K562 (cell line): ENCODE results near the gene IPPK. TPM values are rescaled to one million over a fixed set of nuclear protein-coding genes. Genes with fewer than 3 reads are reported as not detected.

ENCODE experiments used
- ATAC-seq: fragments of 200-7000 bp; cut with Tn5 transposase; 3 replicates; pipeline ENCODE4 v1.9.1; 2020; ENCODE audit warnings: moderate library complexity
- BruUV-seq: library from RNA; stranded (reverse); fragments of 400-500 nt; replicated peaks from 2 replicates; lab custom pipeline; 2021; lab: Mats Ljungman, UMichigan
- CTCF ChIA-PET: fragments of 300-600 bp; formaldehyde crosslinking; extraction: SDS; loops from one replicate; lab custom pipeline; 2021; ENCODE audit warnings: low intra/inter-chr PET ratio; lab: Yijun Ruan, JAX
- POLR2A ChIA-PET: fragments of 300-600, 350-650 bp; sonication (Branson Sonifier 250); formaldehyde crosslinking; extraction: SDS; loops from one replicate; lab custom pipeline; 2021; ENCODE audit warnings: antibody characterized with exemption, inconsistent platforms; lab: Yijun Ruan, JAX
- DNase-seq, 4 experiments: peaks; one replicate each; pipeline versions ENCODE4 v3.0.0 to v3.0.0-alpha.2; 2011 to 2018; ENCODE audit warnings: low spot score in 3 of 4, mixed read lengths in 3 of 4; ENCODE audit errors: extremely low read depth in 1 of 4
- FAIRE-seq: peaks from 2 replicates; lab custom pipeline; 2011; peaks lifted over from hg19 to GRCh38; lab: Jason Lieb, UNC
- H2AFZ ChIP-seq: 2 replicates; pipeline ENCODE4 v1.6.0; 2011; ENCODE audit warnings: low read depth, low read length, control low read depth, inconsistent platforms
- H3K27ac ChIP-seq: fragments of 200-600 bp; 3 replicates; pipeline ENCODE4 v1.8.0; 2011; ENCODE audit warnings: low read depth, mild to moderate bottlenecking, control low read depth, inconsistent platforms, low read length, moderate library complexity, mixed read lengths; ENCODE audit errors: extremely low read depth
- H3K27me3 ChIP-seq, 2 experiments: fragments of 300-600 bp in 1 of 2; 2 replicates in 1 of 2; 3 replicates in 1 of 2; pipeline versions ENCODE4 v1.6.0 to v1.8.0; 2011; ENCODE audit warnings: inconsistent platforms in 2 of 2, low read length in 2 of 2, mild to moderate bottlenecking in 1 of 2, mixed read lengths in 1 of 2, moderate library complexity in 1 of 2; ENCODE audit not compliant: control insufficient read depth in 2 of 2, insufficient read depth in 2 of 2
- H3K36me3 ChIP-seq: fragments of 300-600 bp; 3 replicates; pipeline ENCODE4 v1.8.0; 2011; ENCODE audit warnings: mild to moderate bottlenecking, low read length, inconsistent platforms; ENCODE audit not compliant: control insufficient read depth, insufficient read depth
- H3K4me1 ChIP-seq, 2 experiments: fragments of 200-600 bp in 1 of 2; replicated peaks in 1 of 2; 2 replicates in 1 of 2; 3 replicates in 1 of 2; pipeline versions ENCODE4 v1.5.1 to v1.8.0; 2011; ENCODE audit warnings: inconsistent platforms in 2 of 2, low read length in 2 of 2, mild to moderate bottlenecking in 1 of 2, mixed read lengths in 1 of 2, moderate library complexity in 1 of 2; ENCODE audit not compliant: control insufficient read depth in 2 of 2, insufficient read depth in 2 of 2
- H3K4me2 ChIP-seq: 2 replicates; pipeline ENCODE4 v1.6.1; 2011; ENCODE audit warnings: low read length, control low read depth, inconsistent platforms, mixed read lengths; ENCODE audit not compliant: insufficient read depth
- H3K4me3 ChIP-seq: fragments of 200-600 bp; sonication (generic), shearing (Covaris generic); 2 replicates; pipeline ENCODE4 v1.5.1; 2016; ENCODE audit warnings: control low read depth, inconsistent platforms
- H3K79me2 ChIP-seq: fragments of 200-600 bp; 3 replicates; pipeline ENCODE4 v1.8.0; 2011; ENCODE audit warnings: low read length, inconsistent platforms; ENCODE audit not compliant: control insufficient read depth, insufficient read depth
- H3K9ac ChIP-seq, 2 experiments: 2 replicates each; pipeline versions ENCODE4 v1.6.0 to v1.6.1; 2011; ENCODE audit warnings: low read depth in 2 of 2, low read length in 2 of 2, control low read depth in 1 of 2, inconsistent platforms in 1 of 2, mild to moderate bottlenecking in 1 of 2, mixed read lengths in 1 of 2; ENCODE audit not compliant: insufficient read depth in 1 of 2
- H3K9me1 ChIP-seq: one replicate; pipeline ENCODE4 v1.6.0; 2011; ENCODE audit warnings: inconsistent platforms, mild to moderate bottlenecking, low read length, moderate library complexity; ENCODE audit not compliant: control insufficient read depth, insufficient read depth
- H3K9me3 ChIP-seq: replicated peaks from 2 replicates; pipeline ENCODE4 v1.5.1; 2011; ENCODE audit warnings: low read depth, low read length, inconsistent platforms; ENCODE audit not compliant: control insufficient read depth, insufficient read depth
- H4K20me1 ChIP-seq: replicated peaks from 2 replicates; pipeline ENCODE4 v1.6.1; 2011; ENCODE audit warnings: low read length, inconsistent platforms, mixed read lengths; ENCODE audit not compliant: control insufficient read depth, insufficient read depth
- ARID1B ChIP-seq: fragments of 450-650 bp; IDR thresholded peaks from 2 replicates; pipeline ENCODE4 v1.6.1; 2016; ENCODE audit warnings: antibody characterized with exemption, mild to moderate bottlenecking, inconsistent platforms
- EGR1 ChIP-seq: fragments of 450-650 bp; conservative IDR thresholded peaks from 2 replicates; pipeline ENCODE4 v1.6.1; 2017; ENCODE audit warnings: mild to moderate bottlenecking
- FOSL1 ChIP-seq: fragments of 200-800 bp; sonication (Bioruptor generic); conservative IDR thresholded peaks from 2 replicates; pipeline ENCODE4 v1.6.1; 2016; ENCODE audit warnings: missing genetic modification characterization, missing compliant biosample characterization
- HDAC2 ChIP-seq: fragments of 450-650 bp; IDR thresholded peaks from 2 replicates; pipeline ENCODE4 v1.6.1; 2016; ENCODE audit warnings: mild to moderate bottlenecking
- MGA ChIP-seq: fragments of 450-650 bp; IDR thresholded peaks from 2 replicates; pipeline ENCODE4 v1.6.1; 2016; ENCODE audit warnings: mild to moderate bottlenecking, moderate library complexity
- NFE2 ChIP-seq: IDR thresholded peaks from 2 replicates; pipeline ENCODE4 v1.6.1; 2014; ENCODE audit warnings: antibody characterized with exemption, low read depth
- NFIC ChIP-seq: fragments of 450-650 bp; IDR thresholded peaks from 2 replicates; pipeline ENCODE4 v1.6.1; 2017; ENCODE audit warnings: mild to moderate bottlenecking, inconsistent platforms
- POLR2A ChIP-seq: fragments of 450-650 bp; conservative IDR thresholded peaks from 2 replicates; pipeline ENCODE4 v1.6.1; 2016
- SPI1 ChIP-seq: IDR thresholded peaks from 2 replicates; pipeline ENCODE4 v1.6.1; 2011; ENCODE audit warnings: low read depth, low read length, control low read depth, borderline replicate concordance
- XRCC3 ChIP-seq: fragments of 450-650 bp; IDR thresholded peaks from 2 replicates; pipeline ENCODE4 v1.6.1; 2017; ENCODE audit warnings: mild to moderate bottlenecking, moderate library complexity
- ZNF316 ChIP-seq: fragments of 450-650 bp; IDR thresholded peaks from 2 replicates; pipeline ENCODE4 v1.6.1; 2016
- WGBS: fragments of 100-300 bp; shearing (Covaris generic); methylation state at CpG from one replicate; pipeline ENCODE4 v1.1.6; 2016; ENCODE audit warnings: low coverage, mixed read lengths; ENCODE audit not compliant: insufficient coverage; ENCODE audit errors: missing lambda C conversion rate; 5-methylcytosine and 5-hydroxymethylcytosine counted together
- in situ Hi-C: fragments of 300-500 bp; cut with MboI; formaldehyde crosslinking; loops from 4 replicates; pipeline ENCODE4 v1.15.0; 2018; ENCODE audit warnings: inconsistent platforms, mixed read lengths
- intact Hi-C: fragments of 100-400 bp; cut with micrococcal nuclease; formaldehyde crosslinking; loops from 2 replicates; pipeline ENCODE4 v1.14.2; 2022
- polyA plus RNA-seq, 8 experiments: library from polyadenylated mRNA; depleted of rRNA in 4 of 8; stranded (reverse) in 5 of 8; unstranded in 3 of 8; fragments of >200 nt; fragmentation: Nextera tagmentation in 2 of 8; fragmentation: Illumina TruSeq in 1 of 8; extraction: Ambion mirVana in 2 of 8; extraction: Trizol in 1 of 8; gene quantifications; 2 replicates each; pipeline versions ENCODE4 v1.2.1 to v1.2.3, GENCODE V29; 2011 to 2014; ENCODE audit warnings: inconsistent platforms in 1 of 8, missing spikeins in 1 of 8
- total RNA-seq, 7 experiments: library from RNA; depleted of rRNA in 6 of 7; stranded (reverse); fragments of >200 nt in 6 of 7; fragmentation: Illumina TruSeq in 2 of 7; extraction: Trizol in 2 of 7; gene quantifications; 2 replicates each; pipeline versions ENCODE4 v1.2.1 to v1.2.3, GENCODE V29; 2011 to 2021; ENCODE audit warnings: low replicate concordance in 1 of 7
- TF ChIP-seq, protein P1 (sequence below): fragments of 450-650 bp; conservative IDR thresholded peaks from 2 replicates; pipeline ENCODE4 v1.6.1; 2016; ENCODE audit warnings: missing genetic modification characterization, low read depth, mild to moderate bottlenecking, missing compliant biosample characterization, moderate library complexity

Gene IPPK
- total and polyA plus RNA-seq, 9 of the 15 experiments (the other 6 are each of a cell fraction or from before 2014, with no cell fraction given) = 3.1 to 22.2 (median 11.2) TPM

DNA sequence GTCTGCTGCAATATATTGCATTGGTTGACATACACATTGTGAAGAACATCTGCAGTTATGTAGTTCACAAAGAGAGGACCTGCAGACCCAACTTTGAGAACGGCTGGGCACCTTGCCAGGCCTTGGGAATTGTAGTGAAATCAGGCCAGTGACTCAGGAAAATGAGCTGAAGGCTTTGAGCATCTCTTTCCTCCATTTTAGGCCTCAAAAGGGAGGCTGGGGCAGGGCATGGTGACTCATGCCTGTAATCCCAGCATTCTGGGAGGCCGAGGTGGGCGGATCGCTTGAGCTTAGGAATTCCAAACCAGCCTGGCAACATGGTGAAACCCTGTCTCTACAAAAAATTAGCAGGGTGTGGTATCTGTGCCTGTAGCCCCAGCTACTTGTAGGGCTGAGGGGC lies 1.4 kb upstream of the IPPK start:
- H3K27ac ChIP-seq = peak overlapping the region; percentile 98
- peaks cover 12% of the 10 kb centered on the region; the same call in 2 of the 3 replicates for H3K36me3 ChIP-seq
- peaks cover 11 to 20% of the 10 kb centered on the region in 2 experiments; a peak in 4 of 5 replicates for H3K4me1 ChIP-seq
- H2AFZ ChIP-seq = 0 out of 2 replicates have a peak overlapping the region, but pooled peaks have one; percentile 56
- peak overlapping the region; percentile 66 for H3K4me3 ChIP-seq
- H3K9me3 ChIP-seq = no peaks in the 10 kb centered on the region; the same call in 1 of the 2 replicates
- H4K20me1 ChIP-seq = peaks cover 7% of the 10 kb centered on the region
- no TSS peak for BruUV-seq
- 23% methylated on average over 4 of the region's 4 CpGs for WGBS
- FAIRE-seq (peak; percentile 44), DNase-seq (peak in 3 of 4 experiments; percentile 15 to 74 (median 33)), ATAC-seq (no peak)
- POLR2A ChIA-PET = interaction anchor here (0.5 to 2.4 kb wide), 10 partner anchors 11 to 1589 kb away, joined by 3 to 8 read pairs (median 4); no protein-coding TSS in a partner anchor
- intact Hi-C loops = no loop called here
- peak overlapping the region; percentile 11 to 98; a peak in 3 of 4 replicates for H3K9ac ChIP-seq
- H3K4me2 ChIP-seq = peak overlapping the region; percentile 99
- peaks cover 3% of the 10 kb centered on the region for H3K9me1 ChIP-seq
- CTCF ChIA-PET = no interaction called here
- H3K27me3 ChIP-seq = no peaks in the 10 kb centered on the region
- peaks cover 47% of the 10 kb centered on the region for H3K79me2 ChIP-seq
- in situ Hi-C loops = no loop called here
- TF ChIP-seq FOSL1 (tag) = peak; percentile 24; the same call in 1 of the 2 replicates
- TF ChIP-seq EGR1 = peak; percentile 72
- no peak for TF ChIP-seq SPI1
- TF ChIP-seq ARID1B = 0 out of 2 replicates have a peak, but pooled peaks have one; percentile 32
- TF ChIP-seq NFE2 = peak; percentile 70
- TF ChIP-seq MGA = peak; percentile 23; the same call in 1 of the 2 replicates
- no peak for TF ChIP-seq XRCC3
- 0 out of 2 replicates have a peak, but pooled peaks have one; percentile 33 for TF ChIP-seq POLR2A
- TF ChIP-seq HDAC2 = 0 out of 2 replicates have a peak, but pooled peaks have one; percentile 29
- TF ChIP-seq, protein P1, sequence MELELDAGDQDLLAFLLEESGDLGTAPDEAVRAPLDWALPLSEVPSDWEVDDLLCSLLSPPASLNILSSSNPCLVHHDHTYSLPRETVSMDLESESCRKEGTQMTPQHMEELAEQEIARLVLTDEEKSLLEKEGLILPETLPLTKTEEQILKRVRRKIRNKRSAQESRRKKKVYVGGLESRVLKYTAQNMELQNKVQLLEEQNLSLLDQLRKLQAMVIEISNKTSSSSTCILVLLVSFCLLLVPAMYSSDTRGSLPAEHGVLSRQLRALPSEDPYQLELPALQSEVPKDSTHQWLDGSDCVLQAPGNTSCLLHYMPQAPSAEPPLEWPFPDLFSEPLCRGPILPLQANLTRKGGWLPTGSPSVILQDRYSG = no peak
- peak; percentile 94 for TF ChIP-seq NFIC
- 0 out of 2 replicates have a peak, but pooled peaks have one; percentile 5 for TF ChIP-seq ZNF316
